Astrocyte (in vitro differentiated cells and primary cell): ENCODE results near the gene ALDH3B2.
"Not testable (repeated sequence)": the region's sequence is repeated elsewhere in the genome, so short reads cannot be mapped to it uniquely, and the experiment has no call there.

ENCODE experiments used
- CTCF ChIP-seq: IDR thresholded peaks from 2 replicates; pipeline ENCODE4 v1.5.1; 2011; ENCODE audit warnings: low read depth, mild to moderate bottlenecking, inconsistent platforms, low read length, moderate library complexity; ENCODE audit not compliant: insufficient read depth
- EZH2 ChIP-seq: IDR thresholded peaks from 2 replicates; pipeline ENCODE4 v1.6.1; 2012; ENCODE audit warnings: mild to moderate bottlenecking, low read length, inconsistent platforms; ENCODE audit not compliant: insufficient read depth

- not testable (repeated sequence) for TF ChIP-seq CTCF, EZH2
Measured at GRCh38 chr11:67618901-67619659, 55.3 kb downstream of the ALDH3B2 start.
